BLaER1 treated with 17β-estradiol and CSF1 and Interleukin-3, amounts not matched to agents 10 nM and 100 nM (cell line): ENCODE measurements around the gene TM4SF20.
A peak's percentile ranks its signal among the peaks of the same experiment; 100 is the strongest.
"Not testable (repeated sequence)": the region's sequence is repeated elsewhere in the genome, so short reads cannot be mapped to it uniquely, and the experiment has no call there.

Experiments used
- H3K27ac ChIP-seq, 11 experiments: shearing (Covaris generic); formaldehyde crosslinking; 2 replicates each; pipeline ENCODE4 v1.8.1; 2022
- H3K27me3 ChIP-seq, 11 experiments: shearing (Covaris generic); formaldehyde crosslinking; 2 replicates each; pipeline ENCODE4 v1.8.1; 2022
- H3K36me3 ChIP-seq, 11 experiments: shearing (Covaris generic); formaldehyde crosslinking; 2 replicates each; pipeline ENCODE4 v1.8.1; 2022
- H3K4me1 ChIP-seq, 10 experiments: shearing (Covaris generic); formaldehyde crosslinking; 2 replicates each; pipeline ENCODE4 v1.8.1; 2022
- H3K4me2 ChIP-seq, 11 experiments: shearing (Covaris generic); formaldehyde crosslinking; 2 replicates each; pipeline ENCODE4 v1.8.1; 2022
- H3K4me3 ChIP-seq, 10 experiments: shearing (Covaris generic); formaldehyde crosslinking; 2 replicates each; pipeline ENCODE4 v1.8.1; 2022
- H3K9ac ChIP-seq, 11 experiments: shearing (Covaris generic); formaldehyde crosslinking; 2 replicates each; pipeline ENCODE4 v1.8.1; 2022
- H3K9me3 ChIP-seq, 11 experiments: shearing (Covaris generic); formaldehyde crosslinking; replicated peaks in 1 of 11; 2 replicates each; pipeline ENCODE4 v1.8.1; 2022
- H4K20me1 ChIP-seq, 11 experiments: shearing (Covaris generic); formaldehyde crosslinking; 2 replicates each; pipeline ENCODE4 v1.8.1; 2022
- Cebpa-rat ChIP-seq, 11 experiments: shearing (Covaris generic); IDR thresholded peaks; 2 replicates each; pipeline ENCODE4 v1.8.1; 2022

The TM4SF20 gene

GRCh38 chr2:227389231-227389630, 10.1 kb upstream of the TM4SF20 start:
- Histone ChIP-seq H4K20me1 (no peaks in the 10 kb centered on the region), H3K4me1 (peaks cover 0 to 42% (median 9%) of the 10 kb centered on the region in 10 experiments; a peak in 11 of 20 replicates), H3K27ac (no peak overlapping the region), H3K9me3 (no peaks in the 10 kb centered on the region), H3K9ac (no peak overlapping the region), H3K4me3 (no peak overlapping the region), H3K27me3 (no peaks in the 10 kb centered on the region), H3K36me3 (no peaks in the 10 kb centered on the region), H3K4me2 (no peak overlapping the region)
- TF ChIP-seq Cebpa-rat (IDR thresholded peaks at IDR 0.05): no peak

DNA sequence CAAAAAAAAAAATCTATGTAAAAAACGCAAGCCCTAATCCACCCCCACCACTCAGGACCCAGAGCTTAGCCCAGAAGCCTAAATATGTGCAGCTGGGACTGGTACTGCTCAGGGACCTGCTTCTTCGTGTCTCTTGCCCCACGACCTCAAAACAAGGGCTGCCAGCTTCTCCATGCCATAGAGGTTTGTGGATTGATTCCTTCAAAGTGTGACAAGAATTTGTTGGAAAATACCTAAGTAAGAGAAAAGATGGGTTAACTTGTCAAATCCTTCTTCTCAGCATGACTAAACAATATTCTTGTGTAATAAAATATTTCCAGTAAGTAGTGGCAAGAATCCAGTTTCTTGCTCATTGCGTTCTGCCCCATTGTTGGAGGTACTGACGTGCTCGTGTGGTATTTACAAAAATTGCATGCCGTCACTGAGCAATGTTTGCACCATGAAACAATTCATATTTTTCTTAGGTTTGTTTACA, 9.5 kb upstream of the TM4SF20 start:
- Histone ChIP-seq H3K36me3 (no peaks in the 10 kb centered on the region), H4K20me1 (no peaks in the 10 kb centered on the region), H3K4me3 (no peak overlapping the region), H3K27ac (no peak overlapping the region), H3K27me3 (no peaks in the 10 kb centered on the region), H3K9me3 (no peaks in the 10 kb centered on the region), H3K9ac (no peak overlapping the region), H3K4me1 (peaks cover 0 to 40% (median 9%) of the 10 kb centered on the region in 10 experiments; a peak in 11 of 20 replicates), H3K4me2 (no peak overlapping the region)
- no peak for TF ChIP-seq Cebpa-rat (IDR thresholded peaks at IDR 0.05)

DNA sequence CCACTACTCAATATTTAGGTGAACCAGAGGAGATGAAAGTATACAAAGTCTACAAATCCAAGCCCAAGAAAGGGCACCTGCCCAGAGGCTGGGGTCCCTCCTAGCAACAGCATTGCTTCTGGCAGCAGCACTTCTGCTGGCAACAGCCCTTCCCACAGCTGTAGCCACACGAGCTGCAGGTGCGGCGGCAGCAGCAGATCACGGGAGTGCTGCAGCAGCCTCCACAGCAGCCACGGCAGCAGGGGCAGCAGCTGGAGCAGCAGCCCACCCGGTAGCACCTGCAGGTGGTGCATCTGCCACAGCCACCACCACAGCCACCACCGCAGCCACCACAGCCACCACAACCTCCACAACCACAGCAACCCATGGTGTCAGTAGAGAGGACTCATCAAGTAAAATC, 8.5 kb upstream of the TM4SF20 start, which contains the start of gene SCYGR1:
Gene SCYGR1, minus strand, starts transcription at position 367 of the 400 bp plus-strand sequence. Its CDS starts 0 bp downstream, at position 367.
- H3K9me3 ChIP-seq, H4K20me1 ChIP-seq, H3K27ac ChIP-seq, H3K36me3 ChIP-seq, H3K27me3 ChIP-seq, H3K4me3 ChIP-seq, H3K9ac ChIP-seq: not testable (repeated sequence)
- H3K4me2 ChIP-seq: 0 out of 22 replicates have a peak within 1 kb of the TSS, but pooled peaks of 1 of the 11 experiments have one; percentile 22
- H3K4me1 ChIP-seq: peaks cover 0 to 38% (median 9%) of the 10 kb centered on the region in 10 experiments; a peak in 11 of 20 replicates

DNA sequence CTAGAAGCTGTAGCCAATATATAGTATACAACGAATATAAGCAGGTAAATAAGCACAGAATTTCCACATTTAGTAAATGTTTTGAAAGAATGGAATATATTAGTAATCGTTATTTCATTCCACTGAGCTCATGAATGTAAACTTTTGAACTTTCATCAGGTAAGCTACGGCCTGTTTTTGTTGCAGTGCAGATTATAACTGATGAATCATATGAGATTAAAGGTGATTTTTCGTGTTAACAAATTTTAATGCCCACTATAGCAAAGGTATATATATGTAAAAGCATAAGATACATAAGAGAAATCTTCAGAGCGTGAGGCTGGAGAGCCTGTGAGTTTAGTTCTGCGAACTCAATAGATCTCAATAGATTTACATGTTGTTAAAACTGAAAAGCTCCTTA, 7.5 kb upstream of the TM4SF20 start:
- Histone ChIP-seq H3K27ac (no peak overlapping the region), H3K4me2 (no peak overlapping the region; a peak in 1 of 22 replicates), H3K4me3 (no peak overlapping the region), H3K27me3 (no peaks in the 10 kb centered on the region), H3K9me3 (peaks cover 0 to 9% (median 0%) of the 10 kb centered on the region in 11 experiments; a peak in 3 of 22 replicates), H3K36me3 (no peaks in the 10 kb centered on the region), H3K9ac (no peak overlapping the region), H3K4me1 (peaks cover 0 to 40% (median 9%) of the 10 kb centered on the region in 10 experiments; a peak in 11 of 20 replicates), H4K20me1 (no peaks in the 10 kb centered on the region)
- no peak for TF ChIP-seq Cebpa-rat (IDR thresholded peaks at IDR 0.05)

DNA sequence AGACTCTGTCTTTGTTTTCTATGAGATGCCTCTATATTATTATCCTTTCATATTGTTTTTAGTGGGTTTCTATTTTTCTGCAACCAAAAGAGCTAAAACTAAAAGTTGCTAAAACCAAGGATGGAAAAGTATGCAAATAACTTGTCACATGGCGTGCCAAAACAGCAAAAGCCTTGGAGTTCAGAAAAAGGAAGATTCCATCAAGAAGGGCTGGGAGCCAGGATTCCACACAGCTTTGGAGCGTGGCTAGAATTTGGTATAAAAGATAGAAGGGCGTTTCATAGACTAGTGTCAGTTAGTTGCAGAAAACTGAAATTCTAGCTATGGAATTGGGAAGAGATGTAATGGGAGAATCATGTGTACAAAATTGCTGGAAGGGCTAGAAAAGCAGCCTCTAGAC, 4.6 kb upstream of the TM4SF20 start:
- Histone ChIP-seq H3K9me3 (peaks cover 0 to 9% (median 0%) of the 10 kb centered on the region in 11 experiments; a peak in 3 of 22 replicates), H3K9ac (no peak overlapping the region), H3K4me2 (peak overlapping the region in 2 of 11 experiments; percentile 6 to 33; a peak in 3 of 22 replicates), H3K27ac (no peak overlapping the region), H3K27me3 (no peaks in the 10 kb centered on the region), H3K36me3 (no peaks in the 10 kb centered on the region), H3K4me3 (no peak overlapping the region), H3K4me1 (peaks cover 0 to 40% (median 9%) of the 10 kb centered on the region in 10 experiments; a peak in 11 of 20 replicates), H4K20me1 (no peaks in the 10 kb centered on the region)
- TF ChIP-seq Cebpa-rat (IDR thresholded peaks at IDR 0.05): no peak

- H3K9me3 ChIP-seq, H3K27ac ChIP-seq, H3K36me3 ChIP-seq, H3K4me3 ChIP-seq, H4K20me1 ChIP-seq, H3K9ac ChIP-seq, H3K27me3 ChIP-seq: not testable (repeated sequence)
- Histone ChIP-seq H3K4me2 (peak overlapping the region in 1 of 11 experiments; percentile 41; a peak in 2 of 22 replicates), H3K4me1 (peaks cover 0 to 53% (median 6%) of the 10 kb centered on the region in 10 experiments; a peak in 11 of 20 replicates)
Measured at GRCh38 chr2:227382241-227382835, 3.2 kb upstream of the TM4SF20 start.

DNA sequence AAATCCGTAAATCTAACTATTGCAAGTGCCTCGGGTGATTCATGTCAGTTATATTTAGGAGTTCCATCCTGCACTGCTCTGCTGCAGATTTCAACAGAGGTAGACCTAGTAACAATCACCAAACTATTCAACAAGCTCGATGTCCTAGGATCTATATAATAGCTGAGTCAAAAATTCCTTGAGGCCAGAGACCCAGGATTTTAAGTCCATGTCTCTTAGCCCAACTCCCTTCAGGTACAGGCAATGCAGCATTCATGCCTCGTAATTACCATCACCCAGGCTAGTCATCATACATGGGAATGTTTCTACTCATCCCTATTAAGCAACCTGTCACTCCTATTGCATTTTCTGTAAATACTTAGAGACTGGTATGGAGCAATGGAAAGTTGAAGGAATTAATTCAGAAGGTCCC, 729 bp downstream of the TM4SF20 start:
- Histone ChIP-seq H3K4me2 (peak overlapping the region in 3 of 11 experiments; percentile 42 to 54 (median 54); a peak in 6 of 22 replicates), H3K36me3 (no peaks in the 10 kb centered on the region), H3K27me3 (no peaks in the 10 kb centered on the region), H3K9ac (no peak overlapping the region), H3K4me1 (peaks cover 0 to 51% (median 6%) of the 10 kb centered on the region in 10 experiments; a peak in 12 of 20 replicates), H3K4me3 (no peak overlapping the region), H4K20me1 (no peaks in the 10 kb centered on the region), H3K9me3 (peaks cover 0 to 9% (median 0%) of the 10 kb centered on the region in 11 experiments; a peak in 3 of 22 replicates), H3K27ac (no peak overlapping the region)
- no peak for TF ChIP-seq Cebpa-rat (IDR thresholded peaks at IDR 0.05)

DNA sequence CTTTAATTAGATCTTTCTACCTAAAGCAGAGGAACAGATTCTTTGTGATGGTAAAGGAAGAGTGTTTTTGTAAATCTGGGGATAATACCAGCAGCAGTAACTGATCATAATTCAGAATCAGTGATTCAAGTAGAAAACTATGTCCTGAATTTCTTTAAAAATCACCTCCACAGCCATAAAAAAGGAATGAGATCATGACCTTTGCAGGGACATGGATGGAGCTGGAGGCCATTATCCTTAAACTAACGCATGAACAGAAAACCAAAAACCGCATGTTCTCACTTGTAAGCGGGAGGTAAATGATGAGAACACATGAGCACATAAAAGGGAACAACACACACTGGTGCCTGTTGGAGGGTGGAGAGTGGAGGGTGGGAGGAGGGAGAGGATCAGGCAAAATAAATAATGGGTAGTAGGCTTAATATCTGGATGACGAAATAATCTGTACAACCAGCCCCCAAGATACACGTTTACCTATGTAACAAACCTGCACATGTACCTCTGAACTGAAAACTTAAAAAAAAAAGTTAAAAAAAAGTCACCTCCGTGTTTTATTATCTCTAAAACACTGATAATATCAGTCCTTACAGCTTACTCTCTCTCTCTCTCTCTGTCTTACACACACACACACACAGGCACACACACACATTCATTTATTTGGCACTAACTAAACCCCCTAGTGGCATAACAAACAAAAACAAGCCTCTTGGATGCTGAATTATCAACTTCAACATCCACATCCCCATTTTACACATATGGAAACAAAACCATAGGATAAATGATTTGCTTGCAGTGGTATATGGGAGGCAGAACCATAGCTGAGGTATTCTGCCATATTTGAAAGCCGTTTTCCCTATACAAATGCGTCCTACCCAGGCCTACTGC, 1.4 kb downstream of the TM4SF20 start:
- H3K36me3 ChIP-seq: no peaks in the 10 kb centered on the region
- H3K27ac ChIP-seq: peak overlapping the region in 1 of 11 experiments; percentile 15; a peak in 1 of 22 replicates
- no peaks in the 10 kb centered on the region for H4K20me1 ChIP-seq
- H3K9ac ChIP-seq: no peak overlapping the region
- peaks cover 0 to 9% (median 0%) of the 10 kb centered on the region in 11 experiments; a peak in 3 of 22 replicates for H3K9me3 ChIP-seq
- no peak for TF ChIP-seq Cebpa-rat (IDR thresholded peaks at IDR 0.05)
- H3K4me2 ChIP-seq: peak overlapping the region in 3 of 11 experiments; percentile 42 to 54 (median 54); a peak in 6 of 22 replicates
- H3K4me1 ChIP-seq: peaks cover 0 to 57% (median 6%) of the 10 kb centered on the region in 10 experiments; a peak in 12 of 20 replicates
- no peak overlapping the region for H3K4me3 ChIP-seq
- H3K27me3 ChIP-seq: no peaks in the 10 kb centered on the region
